OCI-M2 (cell line): ENCODE measurements around the gene DPH7.
"Not testable (repeated sequence)": the region's sequence is repeated elsewhere in the genome, so short reads cannot be mapped to it uniquely, and the experiment has no call there.

Source experiments
- DNase-seq: peaks from one replicate; lab custom pipeline; 2025; ENCODE audit not compliant: unreplicated experiment; lab: John Stamatoyannopoulos, UW

Gene DPH7

DNA sequence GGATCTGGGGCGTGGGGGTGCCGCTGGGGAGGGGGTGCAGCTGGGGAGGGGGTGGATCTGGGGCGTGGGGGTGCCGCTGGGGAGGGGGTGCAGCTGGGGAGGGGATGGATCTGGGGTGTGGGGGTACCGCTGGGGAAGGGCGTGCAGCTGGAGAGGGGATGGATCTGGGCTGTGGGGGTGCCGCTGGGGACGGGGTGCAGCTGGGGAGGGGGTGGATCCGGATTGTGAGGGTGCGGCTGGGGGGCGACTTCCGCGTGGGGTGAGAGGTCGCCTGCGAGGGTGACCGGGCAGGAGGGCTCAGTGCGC, 27.8 kb downstream of the DPH7 start:
- not testable (repeated sequence) for DNase-seq

DNA sequence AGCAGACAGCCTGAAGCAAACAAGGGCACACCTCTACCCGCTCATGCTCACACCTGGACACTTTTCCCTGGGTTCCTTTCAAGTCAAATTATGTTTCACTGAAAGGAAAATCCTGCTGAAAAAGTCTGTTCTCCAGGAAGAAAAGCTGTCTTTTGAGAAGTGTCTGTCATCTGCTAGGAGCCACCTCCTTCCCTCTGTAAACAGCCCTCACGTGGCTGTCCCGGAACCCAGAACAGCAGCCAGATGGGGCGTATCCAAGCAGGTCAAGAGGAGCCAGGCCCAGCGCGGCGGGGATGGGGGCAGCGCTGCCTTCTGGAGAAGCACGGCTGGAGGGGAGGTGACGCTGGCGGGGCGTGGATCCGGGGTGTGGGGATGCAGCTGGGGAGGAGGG, 28.5 kb downstream of the DPH7 start, which contains the start of gene PNPLA7:
Gene PNPLA7 (minus strand): TSS at position 172 of the 391 bp plus-strand sequence. CDS start 205 bp downstream, outside the sequence.
- no peak for DNase-seq

DNA sequence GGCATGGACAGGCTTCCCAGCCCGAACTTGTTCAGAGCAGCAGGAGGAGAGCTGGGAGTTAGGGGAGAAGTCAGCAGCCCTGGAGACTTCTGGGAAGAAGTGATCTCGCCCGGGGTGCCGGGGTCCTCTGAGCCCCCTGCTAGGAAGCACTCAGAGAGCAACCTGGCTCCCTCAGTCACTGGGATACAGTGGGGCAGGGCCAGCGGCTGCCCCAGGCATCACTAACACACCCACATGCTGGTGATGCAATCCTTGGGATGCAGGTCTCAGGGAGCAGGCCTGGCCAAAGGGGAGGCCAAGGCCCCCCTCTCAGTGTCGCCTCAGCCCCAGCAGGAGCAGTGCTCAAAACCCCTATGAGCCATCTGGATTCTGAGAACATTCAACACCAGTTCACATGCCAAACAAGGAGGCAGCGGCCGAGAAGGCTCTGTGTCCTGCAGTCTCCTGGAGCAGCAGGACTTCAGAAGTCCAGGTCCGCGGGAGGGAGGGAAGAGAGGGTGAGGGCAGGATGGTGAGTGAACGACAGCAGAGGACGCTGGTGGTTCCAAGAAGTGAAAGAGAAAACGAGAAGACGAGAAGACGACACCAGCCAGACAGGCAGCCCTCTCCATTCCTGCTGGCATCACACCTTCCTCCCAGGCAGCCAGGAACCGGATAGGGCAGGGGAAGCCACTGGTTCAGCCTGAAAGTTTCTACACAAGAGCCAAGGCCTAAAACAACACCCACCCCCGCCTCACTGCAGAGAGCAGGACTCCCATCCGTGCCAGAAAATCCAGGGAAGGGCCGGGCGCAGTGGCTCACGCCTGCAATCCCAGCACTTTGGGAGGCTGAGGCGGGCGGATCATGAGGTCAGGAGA, 30.8 kb downstream of the DPH7 start:
- no peak for DNase-seq

DNA sequence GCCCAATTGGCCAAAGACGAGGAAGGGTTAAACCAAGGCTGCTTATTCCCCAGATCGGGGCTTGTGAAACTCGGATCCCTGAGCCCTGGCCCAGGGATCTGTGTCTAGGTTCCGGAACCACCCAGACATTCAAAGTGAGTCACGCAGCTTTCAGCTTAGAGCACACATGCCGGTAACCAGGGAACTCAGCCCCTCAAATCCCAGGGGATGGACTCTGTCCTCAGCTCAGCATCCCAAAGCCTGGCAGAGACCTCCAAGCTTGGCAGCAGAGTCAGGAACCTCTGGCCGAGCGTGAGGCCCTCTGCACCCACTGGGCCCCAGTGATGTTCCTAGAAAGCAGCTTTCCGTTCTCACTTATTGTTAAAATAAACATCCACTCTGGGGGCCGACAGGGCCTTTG, 33.6 kb downstream of the DPH7 start:
- no peak for DNase-seq

DNA sequence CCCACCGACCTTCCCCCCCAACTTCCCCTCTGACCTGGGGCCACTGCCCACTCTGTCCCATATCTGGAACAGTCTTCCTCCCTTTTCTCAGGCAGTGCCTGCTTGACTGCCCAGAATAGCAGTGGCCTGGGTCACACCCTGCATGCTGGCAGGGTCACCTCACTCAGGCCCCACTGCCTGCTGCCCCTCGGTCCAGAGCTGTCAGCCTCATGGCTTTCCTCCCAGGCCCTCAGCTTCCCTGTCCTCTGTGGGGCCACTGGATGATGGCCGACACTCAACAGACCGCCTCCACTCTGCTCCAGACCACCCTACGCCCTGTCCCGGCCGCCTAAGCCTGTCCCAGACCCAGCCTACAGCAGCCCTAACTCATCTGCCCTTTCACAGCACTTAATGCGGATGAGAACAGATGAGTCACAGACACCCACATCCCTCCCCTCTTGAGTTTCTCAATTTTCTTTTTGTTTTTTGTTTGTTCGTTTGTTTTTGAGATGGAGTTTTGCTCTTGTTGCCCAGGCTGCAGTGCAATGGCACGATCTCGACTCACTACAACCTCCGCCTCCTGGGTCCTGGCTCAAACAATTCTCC, 34.5 kb downstream of the DPH7 start:
- DNase-seq: no peak

DNA sequence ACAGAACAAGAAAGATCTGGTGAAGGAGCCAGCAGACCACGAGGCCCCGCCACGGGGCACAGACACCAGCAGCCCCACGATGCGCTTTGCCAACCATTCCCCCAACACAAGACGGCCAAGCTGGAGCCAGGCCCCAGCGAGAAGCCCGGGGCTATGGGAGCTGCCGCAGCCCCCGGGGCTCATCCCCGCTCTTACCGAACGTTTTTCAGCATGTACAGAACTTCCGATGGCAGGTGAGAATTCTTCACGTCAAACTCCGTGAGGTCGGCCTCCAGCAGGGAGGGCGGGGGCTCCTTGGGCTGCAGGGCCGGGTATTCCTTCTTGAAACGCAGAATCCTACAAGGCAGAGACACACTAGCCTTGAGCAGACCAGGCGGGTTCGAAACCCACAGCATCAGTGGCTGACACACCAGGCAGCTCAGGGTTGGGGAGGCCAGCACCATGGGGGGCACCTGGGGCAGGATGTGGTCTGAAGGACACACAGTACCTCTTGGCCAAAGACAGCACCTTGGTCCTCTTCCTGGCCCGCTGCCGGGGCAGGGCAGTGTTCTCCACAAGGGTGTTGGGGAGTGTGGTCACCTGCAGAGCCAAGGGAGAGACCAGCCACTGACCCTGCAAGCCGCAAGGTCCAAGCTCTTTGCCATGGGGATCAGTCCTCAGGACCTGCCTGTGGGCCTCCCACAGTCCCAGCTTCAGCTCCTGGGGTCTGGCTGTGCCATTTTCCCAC, 35.3 kb downstream of the DPH7 start:
- no peak for DNase-seq

DNA sequence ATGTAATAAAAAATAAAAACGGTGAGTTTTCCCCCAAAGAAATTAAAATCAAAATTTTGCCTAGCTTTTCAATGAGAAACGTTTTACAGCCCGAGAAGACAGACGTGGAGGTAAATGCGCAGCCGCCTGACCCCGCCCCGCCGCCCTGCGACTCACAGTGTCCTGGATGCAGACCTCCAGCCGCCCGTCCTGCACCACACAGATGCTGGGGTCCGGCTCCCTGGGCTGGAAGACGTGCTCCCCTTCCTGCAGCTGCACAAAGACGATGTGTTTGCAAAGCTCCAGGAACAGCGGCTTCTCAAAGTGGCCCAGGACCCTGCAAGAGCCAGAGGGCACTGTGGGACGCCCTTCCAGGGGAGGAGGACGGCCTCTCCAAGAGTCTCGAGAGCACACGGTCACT, 36.2 kb downstream of the DPH7 start:
- DNase-seq: no peak

DNA sequence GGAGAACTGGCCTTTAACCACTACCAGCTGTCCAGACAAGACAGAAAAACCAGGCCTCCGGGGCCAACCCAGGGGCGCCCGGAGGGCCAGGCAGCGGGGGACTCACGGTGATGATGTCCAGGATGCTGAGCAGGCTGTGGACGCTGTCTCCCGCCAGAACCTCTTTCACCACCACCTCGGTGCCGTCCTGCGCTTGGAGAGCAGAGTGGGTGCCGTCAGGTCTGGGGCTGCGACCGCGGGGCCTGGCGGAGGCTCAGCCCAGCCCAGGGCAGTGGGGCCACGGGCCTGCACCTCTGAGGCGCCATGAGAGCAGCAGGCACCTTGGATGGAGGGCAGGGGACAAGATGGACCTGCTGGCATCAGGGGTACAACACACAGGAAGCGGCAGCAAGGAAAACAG, 38.2 kb downstream of the DPH7 start:
- DNase-seq: no peak

DNA sequence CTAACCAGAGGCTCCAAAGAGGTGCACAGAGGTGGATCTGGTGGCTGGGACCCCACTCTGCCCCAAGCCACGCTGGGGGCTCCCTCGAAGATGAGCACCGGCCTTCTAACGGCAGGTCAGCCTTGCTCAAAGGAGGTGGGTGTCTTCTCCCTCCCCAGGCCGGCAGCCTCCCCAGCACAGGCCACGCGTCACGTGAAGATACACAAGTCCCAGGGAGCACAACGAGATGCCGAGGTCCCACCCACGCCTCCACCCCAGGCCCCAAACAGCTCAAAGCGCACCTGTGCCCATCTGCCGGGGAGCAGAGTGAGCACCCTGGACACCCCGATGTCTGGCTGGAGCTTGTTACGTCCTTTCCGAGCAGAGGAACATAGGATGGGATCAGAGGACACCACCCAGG, 40.7 kb downstream of the DPH7 start:
- no peak for DNase-seq

DNA sequence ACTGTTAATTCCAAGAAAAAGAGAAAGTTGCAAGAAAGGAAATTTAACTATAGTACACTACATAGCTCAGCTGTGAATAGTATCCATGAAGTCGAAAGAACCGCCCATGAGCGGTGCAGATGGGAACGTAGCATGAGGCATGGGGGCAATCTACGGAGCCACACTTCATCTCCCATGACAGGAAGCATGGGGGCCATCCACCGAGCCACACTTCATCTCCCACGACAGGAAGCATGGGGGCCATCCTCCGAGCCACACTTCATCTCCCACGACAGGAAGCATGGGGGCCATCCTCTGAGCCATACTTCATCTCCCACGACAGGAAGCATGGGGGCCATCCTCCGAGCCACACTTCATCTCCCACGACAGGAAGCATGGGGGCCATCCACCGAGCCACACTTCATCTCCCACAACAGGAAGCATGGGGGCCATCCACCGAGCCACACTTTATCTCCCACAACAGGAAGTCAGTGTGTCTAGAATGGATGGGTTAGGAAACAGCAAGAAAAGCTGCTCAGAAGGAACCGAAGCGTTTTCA, 42.1 kb downstream of the DPH7 start:
- DNase-seq: not testable (repeated sequence)

DNA sequence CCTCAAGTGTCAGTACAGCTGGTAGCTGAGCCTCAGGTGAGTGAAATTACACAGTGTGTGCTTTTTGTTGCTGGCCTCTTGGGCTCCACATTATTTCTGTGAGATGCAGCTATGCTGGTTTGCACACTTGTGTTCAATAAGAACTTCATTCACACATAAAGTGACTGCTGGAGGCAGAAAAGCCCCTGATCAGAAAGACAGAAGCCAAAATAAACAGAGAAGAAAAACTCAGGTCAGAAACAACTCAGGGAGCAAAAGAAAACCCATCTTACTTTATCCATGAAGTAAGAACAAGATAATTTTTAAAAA, 43.7 kb downstream of the DPH7 start:
- no peak for DNase-seq

DNA sequence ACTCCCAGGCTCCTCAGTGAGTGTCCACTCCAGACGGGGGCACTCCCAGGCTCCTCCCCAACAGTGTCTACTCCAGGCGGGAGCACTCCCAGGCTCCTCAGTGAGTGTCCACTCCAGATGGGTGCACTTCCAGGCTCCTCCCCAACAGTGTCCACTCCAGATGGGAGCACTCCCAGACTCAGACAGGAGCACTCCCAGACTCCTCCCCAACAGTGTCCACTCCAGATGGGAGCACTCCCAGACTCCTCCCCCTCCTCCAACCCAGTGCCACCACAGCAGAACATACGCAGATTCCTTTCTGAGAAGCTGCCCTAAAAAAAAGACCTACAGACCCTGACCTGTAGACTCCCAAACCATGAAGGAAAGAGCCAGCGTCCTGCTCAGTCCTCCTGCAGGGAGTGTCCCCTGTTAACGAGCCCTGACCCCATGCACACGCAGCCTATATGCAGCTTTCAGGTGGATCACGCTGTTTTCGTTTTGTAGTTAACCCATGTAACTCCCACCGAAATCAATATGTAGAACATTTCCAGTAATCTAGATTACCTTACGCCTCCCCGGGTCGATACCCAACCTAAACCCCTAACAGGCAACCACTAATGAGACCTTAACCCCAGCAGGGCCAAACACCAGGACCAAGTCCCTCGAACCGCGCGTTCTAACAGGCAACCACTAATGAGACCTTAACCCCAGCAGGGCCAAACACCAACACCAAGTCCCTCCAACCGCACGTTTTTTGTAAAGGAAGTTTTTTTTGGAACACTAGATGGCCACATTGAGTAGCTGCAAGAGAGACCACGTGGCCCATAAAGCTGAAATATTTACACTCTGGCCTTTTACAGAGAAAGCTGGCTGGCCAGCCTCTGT, 44.2 kb downstream of the DPH7 start:
- DNase-seq: no peak

DNA sequence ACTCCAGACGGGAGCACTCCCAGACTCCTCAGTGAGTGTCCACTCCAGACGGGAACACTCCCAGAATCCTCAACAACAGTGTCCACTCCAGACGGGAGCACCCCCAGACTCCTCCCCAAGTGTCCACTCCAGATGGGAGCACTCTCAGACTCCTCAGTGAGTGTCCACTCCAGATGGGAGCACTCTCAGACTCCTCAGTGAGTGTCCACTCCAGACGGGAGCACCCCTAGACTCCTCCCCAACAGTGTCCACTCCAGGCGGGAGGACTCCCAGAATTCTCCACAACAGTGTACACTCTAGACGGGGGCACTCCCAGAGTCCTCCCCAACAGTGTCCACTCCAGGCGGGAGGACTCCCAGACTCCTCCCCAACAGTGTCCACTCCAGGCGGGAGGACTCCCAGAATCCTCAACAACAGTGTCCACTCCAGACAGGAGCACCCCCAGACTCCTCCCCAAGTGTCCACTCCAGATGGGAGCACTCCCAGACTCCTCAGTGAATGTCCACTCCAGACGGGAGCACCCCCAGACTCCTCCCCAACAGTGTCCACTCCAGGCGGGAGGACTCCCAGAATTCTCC, 45.7 kb downstream of the DPH7 start:
- not testable (repeated sequence) for DNase-seq

DNA sequence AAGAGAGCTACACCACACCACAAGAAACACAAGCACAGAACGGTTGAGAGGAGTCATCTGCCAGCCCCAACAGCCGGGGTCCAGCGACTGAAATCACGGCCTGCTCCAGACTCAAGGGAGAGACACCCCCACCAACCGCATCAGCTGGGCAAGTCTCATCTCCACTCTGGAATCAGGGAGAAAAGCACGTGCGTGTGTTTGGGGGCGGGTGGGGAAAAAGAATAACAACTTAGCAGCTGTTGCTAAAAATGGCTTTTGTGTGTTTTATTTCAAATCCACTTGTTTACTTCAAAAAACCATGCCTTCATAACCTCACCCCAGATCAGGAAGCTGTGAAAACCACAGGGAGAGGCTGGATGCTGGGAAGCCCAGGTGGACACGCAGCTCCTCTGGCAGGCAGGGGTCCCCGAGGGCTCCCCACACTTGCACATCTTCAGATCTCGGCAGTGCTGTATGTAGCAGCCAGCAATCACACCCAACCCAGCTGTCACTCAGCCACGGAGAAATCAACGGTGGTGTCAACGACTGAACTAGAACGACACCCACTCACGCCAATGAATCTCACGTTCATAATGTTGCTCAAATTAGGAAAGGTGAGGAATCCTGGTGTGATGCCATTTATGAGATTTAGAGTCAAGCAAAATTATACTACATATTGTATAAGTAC, 47.5 kb downstream of the DPH7 start:
- no peak for DNase-seq

DNA sequence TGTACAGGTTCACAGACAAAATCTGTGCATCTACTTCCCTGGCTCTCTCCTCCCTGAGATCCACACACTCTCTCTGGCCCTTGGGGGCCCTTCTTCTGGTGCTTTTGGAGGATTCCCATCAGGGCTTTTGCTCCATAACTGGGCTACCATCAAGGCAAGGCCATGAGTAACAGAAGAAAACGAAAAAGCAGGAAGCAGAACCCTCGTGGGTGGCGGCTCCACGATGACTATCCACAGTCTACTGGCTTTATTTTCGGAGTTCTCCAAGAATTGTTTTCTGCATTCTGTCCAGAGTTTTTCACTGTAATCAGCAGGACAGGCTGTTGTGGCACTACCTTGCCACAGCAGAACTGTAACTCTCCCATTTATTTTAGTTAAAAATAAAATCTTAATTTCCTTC, 48.4 kb downstream of the DPH7 start:
- no peak for DNase-seq

DNA sequence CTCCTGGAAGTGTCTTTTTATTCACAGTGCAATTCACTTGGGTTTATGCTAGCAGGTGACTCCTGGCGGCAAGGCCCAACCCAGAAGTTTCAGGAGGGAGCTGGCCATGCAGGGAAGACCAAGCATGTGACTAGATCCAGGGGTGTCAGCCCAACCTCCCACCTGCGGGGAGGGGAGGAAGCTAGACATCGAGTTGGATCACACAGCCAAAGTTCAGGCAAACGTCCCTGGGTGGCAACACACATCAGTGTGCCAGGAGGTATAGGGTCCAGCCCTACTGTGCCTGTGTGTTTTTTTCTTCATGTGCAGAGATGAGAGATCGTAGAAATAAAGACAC, 53.8 kb downstream of the DPH7 start:
- DNase-seq: no peak

DNA sequence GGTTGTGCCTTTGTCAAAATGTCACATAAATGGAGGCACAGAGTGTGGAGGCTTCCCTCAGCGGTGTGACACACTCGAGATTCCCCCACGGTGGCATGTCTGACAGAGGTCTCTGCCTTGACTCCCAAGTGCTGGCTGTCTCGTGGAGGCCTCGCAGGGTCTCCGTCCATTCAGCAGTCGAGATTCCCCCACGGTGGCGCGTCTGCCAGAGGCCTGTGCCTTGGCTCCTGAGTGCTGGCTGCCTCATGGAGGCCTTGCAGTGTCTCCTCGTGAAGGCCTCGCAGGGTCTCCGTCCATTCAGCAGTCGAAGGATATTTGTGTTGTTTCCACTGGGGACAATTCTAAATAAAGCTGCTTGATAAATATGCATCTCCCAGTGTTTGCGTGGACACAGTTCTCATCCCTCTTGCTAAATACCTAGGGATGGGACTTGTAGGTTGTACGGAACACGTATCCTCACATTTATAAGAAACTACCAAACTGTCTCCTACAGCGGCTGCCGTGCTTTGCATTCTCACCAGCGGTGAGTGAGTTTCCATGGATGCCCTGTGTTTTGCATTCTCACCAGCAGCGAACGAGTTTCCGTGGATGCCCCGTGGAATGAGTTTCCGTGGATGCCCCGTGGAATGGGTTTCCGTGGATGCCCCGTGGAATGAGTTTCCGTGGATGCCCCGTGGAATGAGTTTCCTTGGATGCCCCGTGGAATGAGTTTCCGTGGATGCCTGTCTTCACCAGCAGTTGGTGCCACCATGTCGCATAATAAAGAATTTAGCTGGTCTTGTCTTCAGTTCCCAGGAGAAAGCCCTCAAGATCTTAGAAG, 54.4 kb downstream of the DPH7 start:
- no peak for DNase-seq

DNA sequence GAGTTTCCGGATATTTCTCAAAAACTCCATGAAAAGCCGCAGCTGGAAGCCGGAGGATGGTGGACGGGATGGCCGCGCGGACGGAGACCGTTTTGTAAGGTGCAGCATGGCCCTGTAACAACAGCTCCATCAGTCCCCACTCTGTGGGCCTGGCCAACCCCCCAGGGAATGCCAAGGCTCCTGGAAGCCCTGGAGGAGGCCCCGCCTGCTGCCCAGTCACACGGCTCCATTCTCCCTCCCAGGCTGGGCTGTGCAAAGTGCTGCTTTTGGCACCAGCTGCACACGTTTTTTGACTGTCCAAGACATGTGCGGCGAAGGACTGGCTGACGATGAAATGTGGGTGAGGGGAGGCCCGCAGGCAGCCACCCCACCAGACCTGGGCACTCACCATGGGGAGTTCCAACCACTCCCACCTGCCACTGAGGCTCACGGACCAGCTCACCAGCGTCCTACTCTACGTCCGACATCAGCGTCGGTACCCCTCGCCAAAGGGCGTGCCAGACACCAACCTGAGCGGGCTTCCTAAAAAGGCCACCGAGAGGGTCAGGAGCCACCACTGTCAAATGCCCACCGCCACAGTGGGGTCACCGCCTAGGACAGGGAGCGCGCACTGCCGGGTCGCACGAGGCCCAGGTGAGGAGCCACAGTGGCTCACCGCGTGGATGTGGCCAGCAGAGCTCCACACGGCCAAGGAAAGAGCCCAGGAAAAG, 55.8 kb downstream of the DPH7 start:
- DNase-seq: no peak

DNA sequence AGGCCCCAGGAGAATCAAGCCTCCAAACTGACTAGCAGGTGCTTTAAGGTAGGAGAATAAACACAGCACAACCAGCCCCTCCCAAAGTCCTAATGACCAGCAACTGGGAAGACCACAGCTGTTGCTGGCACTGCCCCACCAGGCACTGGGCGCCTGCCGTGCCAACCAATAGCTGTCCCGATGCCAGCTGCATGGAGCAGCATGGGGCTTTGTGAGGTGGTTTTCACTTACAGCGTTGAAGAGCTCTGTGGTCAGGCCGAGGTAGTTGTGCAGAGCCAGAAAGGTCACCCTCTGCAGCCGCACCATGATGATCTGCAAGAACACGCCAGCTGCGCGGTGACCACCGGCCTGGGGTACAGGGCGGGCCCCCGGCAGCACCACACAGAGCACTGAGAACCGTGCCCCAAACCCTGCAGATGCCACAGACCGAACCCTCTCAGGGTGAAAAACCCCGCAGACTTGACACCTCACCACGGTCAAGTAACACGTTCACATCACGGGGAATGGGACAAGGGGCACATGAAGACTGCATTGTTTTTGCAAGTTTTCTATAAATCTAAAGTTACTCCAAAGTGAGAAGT, 57.2 kb downstream of the DPH7 start:
- no peak for DNase-seq
